ENCODE results near the gene GNAO1.

DNA sequence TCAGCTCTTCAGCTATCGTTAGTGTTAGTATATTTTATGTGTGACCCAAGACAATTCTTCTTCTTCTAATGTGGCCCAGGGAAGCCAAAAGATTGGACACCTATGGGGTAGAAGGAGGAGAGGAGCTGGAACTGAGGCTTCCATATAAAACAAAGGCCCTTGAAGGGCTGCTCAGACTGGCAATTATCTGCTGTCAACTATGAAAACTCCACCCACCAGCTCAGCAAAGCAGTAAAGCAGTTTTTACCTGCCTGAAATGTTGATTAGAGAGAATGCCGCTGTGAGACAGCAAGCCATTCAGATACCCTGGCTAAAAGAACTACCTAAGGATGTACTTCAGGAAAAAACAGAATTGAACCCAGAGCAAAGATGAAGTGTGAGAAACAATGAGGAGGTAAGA, 45.9 kb upstream of the GNAO1 start:
- no peak for TF ChIP-seq ZNF274 (IDR thresholded peaks at IDR 0.05; ENCODE audit: low read length)
- TF ChIP-seq ZNF274 (tag by site-specific recombination; IDR thresholded peaks at IDR 0.05; ENCODE audit: borderline replicate concordance) = no peak
- no peak for TF ChIP-seq PRDM4 (tag by site-specific recombination; IDR thresholded peaks at IDR 0.05)
- no peak for TF ChIP-seq ZNF704 (tag by site-specific recombination; IDR thresholded peaks at IDR 0.05)
- TF ChIP-seq ELK4 (IDR thresholded peaks at IDR 0.05; ENCODE audit: borderline replicate concordance, low read depth, low read length) = no peak
- no peak for TF ChIP-seq ZNF501 (tag by site-specific recombination; IDR thresholded peaks at IDR 0.05)

Measured in HEK293 (cell line).